HG03103 (cell line): ENCODE measurements around the gene RRM2.

Source experiments
- ATAC-seq: cut with Tn5 transposase; IDR thresholded peaks from one replicate; pipeline ENCODE4 v1.9.1; 2021; ENCODE audit warnings: low read depth; ENCODE audit not compliant: unreplicated experiment

Gene RRM2

DNA sequence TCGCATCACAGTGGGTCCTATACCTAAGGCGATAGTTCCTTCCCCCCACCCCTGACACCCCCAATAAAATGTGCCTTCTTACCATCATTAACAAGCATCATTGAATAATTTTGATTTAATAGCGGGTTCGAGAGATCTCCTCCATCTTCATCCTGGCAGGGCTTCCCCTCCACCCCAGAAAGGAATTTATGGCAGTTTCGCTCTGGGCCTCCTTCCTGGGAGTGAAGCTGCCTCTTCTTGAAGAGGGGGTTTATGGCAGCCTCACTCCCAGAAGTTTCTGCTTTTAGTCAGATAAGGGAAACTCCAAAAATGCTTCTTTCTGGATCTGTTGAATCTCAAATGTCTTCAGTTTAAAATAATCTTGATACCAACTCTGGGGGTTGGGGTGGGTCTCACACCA, 45.7 kb downstream of the RRM2 start:
- ATAC-seq: no peak

GRCh38 chr2:10169053-10169578, 46.6 kb downstream of the RRM2 start:
- ATAC-seq: no peak

DNA sequence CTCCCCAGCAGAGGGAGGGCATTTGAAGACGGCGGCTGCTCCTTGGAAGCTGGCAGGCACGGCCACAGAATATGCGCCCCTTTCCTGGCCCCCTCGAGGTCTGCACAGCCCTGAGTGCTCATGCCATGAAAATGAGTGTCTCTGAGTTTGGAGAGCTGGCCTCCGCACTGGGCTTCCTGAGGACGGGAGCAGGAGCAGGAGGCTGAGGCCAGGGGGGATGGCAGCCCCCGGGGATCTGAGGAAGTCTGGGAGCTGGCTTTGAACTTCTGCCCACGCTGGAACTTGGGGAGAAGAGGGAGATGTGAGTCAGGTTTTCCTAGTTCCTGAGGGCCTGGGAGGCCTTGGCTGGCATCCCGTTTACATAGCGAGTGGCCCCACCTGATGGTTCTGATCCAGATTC, 47.0 kb downstream of the RRM2 start:
- ATAC-seq: no peak

GRCh38 chr2:10170256-10170655, 47.7 kb downstream of the RRM2 start:
- ATAC-seq: no peak

GRCh38 chr2:10171006-10171800, 48.7 kb downstream of the RRM2 start:
- ATAC-seq: no peak

DNA sequence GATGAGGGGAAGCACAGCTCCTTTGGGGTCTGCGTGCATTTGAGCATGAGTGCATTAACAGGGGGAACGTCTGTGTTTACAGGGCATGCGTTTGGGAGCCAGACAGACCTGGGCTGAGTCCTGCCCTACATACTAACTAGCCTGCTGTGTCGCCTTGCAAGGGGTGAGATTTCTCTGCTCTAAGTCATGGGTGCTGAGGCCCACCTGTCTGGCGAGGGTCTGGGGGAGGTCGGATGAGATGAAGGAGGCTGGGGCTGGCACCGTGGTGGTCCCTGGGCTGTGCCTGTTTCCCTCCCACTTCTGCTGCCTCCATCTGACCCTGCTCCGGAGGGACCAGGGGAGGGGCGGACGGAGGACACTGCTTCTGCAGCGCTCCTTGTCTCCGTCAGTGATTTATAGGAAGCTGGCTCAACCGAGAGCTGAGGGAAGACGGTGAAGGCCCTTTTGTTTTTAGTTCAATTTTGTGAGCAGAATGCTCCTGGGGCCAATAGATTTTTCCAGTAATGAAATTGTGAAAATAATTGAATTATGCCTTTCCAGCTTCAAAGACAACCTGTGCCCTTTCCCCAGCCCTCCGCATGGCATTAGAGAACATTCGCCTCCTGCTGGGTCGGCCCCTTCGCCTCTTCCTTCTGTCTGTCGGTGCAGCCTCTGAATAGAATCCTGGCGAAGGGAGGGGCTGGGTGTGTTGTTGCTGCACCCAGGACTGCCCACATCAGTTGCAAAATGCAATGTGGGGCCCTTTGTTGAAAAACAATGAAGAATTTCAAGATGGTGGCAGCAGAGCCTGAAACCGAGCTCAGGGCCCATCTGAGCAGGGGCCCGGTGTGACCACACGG, 49.7 kb downstream of the RRM2 start:
- no peak for ATAC-seq

- ATAC-seq: no peak
Measured at GRCh38 chr2:10173258-10174005, 50.9 kb downstream of the RRM2 start.

- no peak for ATAC-seq
Measured at GRCh38 chr2:10174173-10174572, 51.6 kb downstream of the RRM2 start.

DNA sequence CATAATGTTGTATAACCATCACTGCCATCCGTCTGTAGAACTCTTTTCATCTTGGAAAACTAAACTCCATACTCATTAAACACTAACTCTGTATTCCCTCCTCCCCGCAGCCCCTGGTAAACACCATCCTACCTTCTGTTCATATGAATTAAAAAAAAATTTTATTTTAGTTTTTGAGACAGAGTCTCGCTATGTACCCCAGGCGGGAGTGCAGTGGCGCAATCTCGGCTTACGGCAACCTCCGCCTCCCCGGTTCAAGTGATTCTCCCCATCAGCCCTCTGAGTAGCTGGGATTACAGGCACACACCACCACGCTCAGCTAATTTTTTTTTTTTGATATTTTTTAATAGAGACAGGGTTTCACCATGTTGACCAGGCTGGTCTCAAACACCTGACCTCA, 52.9 kb downstream of the RRM2 start:
- ATAC-seq: no peak

GRCh38 chr2:10178751-10179150, 56.2 kb downstream of the RRM2 start:
- no peak for ATAC-seq

DNA sequence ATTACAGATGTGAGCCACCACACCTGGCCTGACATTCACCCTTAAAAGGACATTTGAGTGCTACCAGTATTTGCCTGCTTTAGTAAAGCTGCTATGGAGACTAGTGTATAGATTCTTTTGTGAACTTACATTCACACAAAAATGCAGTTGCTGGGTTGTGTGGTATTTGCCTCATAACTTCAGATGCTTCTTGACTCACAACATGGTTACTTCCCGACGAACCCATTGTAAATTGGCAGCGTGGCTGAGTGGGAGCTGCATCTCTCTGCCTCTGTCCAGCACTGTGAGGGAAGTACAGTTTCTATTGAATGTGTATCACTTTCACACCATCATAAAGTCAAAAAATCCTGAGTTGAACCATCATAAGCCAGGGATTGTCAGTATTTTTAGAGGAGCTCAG, 56.9 kb downstream of the RRM2 start:
- ATAC-seq: no peak

DNA sequence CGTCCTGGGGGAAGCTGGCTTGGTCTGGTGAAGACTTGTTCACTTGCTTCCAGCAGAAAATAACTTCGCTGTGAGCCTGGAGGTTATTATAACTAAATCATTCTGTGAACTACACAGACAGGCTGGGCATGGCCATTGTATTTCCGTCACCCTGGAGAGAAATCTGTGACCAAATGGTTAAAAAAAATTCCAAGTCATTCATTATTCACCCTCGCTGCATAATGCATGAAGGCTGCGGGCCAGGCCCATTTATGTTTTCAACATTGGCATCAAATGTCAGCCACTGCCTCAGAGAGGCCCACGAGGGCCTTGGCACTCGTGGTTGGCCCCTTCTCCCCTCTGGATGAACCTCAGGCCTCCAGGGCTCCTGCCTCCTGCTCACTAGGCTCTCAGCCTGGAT, 57.7 kb downstream of the RRM2 start:
- no peak for ATAC-seq
